ENCODE measurements around the gene NBPF15. TPM values are rescaled to one million over a fixed set of nuclear protein-coding genes. Genes with fewer than 3 reads are reported as not detected.
"Not testable (repeated sequence)": the region's sequence is repeated elsewhere in the genome, so short reads cannot be mapped to it uniquely, and the experiment has no call there.

NBPF15 gene
- total and polyA plus RNA-seq, 9 of the 15 experiments (the other 6 are each of a cell fraction or from before 2014, with no cell fraction given), result 1.8 to 13.2 (median 6.0) TPM

DNA sequence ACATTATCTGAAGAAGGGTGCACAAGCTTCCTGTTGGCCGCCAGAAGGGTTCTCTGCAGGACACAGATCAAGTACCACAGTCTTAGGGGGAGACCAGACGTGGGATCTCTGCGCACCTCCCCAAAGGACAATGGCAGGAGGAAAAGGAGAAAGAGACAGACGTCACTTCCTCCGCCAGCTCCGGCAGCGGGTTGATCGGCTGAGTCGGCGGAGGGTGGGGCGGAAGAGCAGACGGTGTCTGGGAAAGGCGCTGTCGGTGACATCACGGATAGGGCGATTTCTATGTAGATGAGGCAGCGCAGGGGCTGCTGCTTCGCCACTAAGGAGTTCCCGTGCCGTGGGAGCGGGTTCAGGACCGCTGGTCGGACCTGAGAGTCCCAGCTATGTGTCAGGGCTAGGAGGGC is 49.4 kb downstream of the NBPF15 start (continued):
- TF ChIP-seq YY1 (IDR thresholded peaks at IDR 0.05; ENCODE audit: borderline replicate concordance in 1 of 3, control insufficient read depth in 1 of 3, extremely low read depth in 1 of 3, insufficient read depth in 3 of 3, insufficient read length in 1 of 3, insufficient replicate concordance in 2 of 3, low read depth in 1 of 3, low read length in 2 of 3), result peak in 1 of 3 experiments; percentile 63
- TF ChIP-seq GABPB1 (CRISPR knock-in tag; IDR thresholded peaks at IDR 0.05), result peak; percentile 70; the same call in 1 of the 2 replicates
- peak; percentile 81 for TF ChIP-seq CREM (IDR thresholded peaks at IDR 0.05; ENCODE audit: low read depth)

DNA sequence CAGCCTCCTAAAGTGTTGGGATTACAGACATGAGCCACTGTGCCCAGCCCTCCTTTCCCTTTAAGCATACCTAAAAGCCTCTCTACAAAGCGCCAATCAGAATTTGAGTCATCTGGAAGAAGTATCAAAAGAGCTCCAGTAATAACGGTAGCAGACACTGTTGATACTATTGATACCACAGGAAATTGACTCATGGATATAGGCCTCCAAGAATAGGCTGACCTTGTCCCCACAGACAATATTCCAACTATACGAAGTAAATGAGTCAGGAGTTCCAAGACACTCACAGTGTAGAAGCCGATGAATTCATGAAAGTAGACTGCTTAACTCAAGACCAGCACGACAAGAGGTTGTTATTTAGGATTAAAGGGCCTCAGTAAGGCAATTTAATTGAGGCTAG is 58.7 kb downstream of the NBPF15 start:
- H3K36me3 ChIP-seq (ENCODE audit: control insufficient read depth, insufficient read depth, low read length); H3K4me3 ChIP-seq; H3K9ac ChIP-seq (ENCODE audit: insufficient read depth in 1 of 2, low read depth in 2 of 2, low read length in 2 of 2); in situ Hi-C loops (cut with MboI); intact Hi-C loops (cut with micrococcal nuclease); H4K20me1 ChIP-seq (replicated peaks; ENCODE audit: control insufficient read depth, insufficient read depth, low read length); FAIRE-seq; H3K9me3 ChIP-seq (replicated peaks; ENCODE audit: control insufficient read depth, insufficient read depth, low read depth, low read length); POLR2A ChIA-PET; H3K27me3 ChIP-seq (ENCODE audit: control insufficient read depth in 2 of 2, insufficient read depth in 2 of 2, low read length in 2 of 2); H3K27ac ChIP-seq (ENCODE audit: extremely low read depth, low read depth, low read length); BruUV-seq (replicated peaks); ATAC-seq; H3K4me1 ChIP-seq (replicated peaks in 1 of 2; ENCODE audit: control insufficient read depth in 2 of 2, insufficient read depth in 2 of 2, low read length in 2 of 2); DNase-seq (ENCODE audit: extremely low read depth in 1 of 4, low spot score in 3 of 4); H3K79me2 ChIP-seq (ENCODE audit: control insufficient read depth, insufficient read depth, low read length); H2AFZ ChIP-seq (ENCODE audit: low read depth, low read length); H3K9me1 ChIP-seq (ENCODE audit: control insufficient read depth, insufficient read depth, low read length); CTCF ChIA-PET (ENCODE audit: low intra/inter-chr PET ratio); H3K4me2 ChIP-seq (ENCODE audit: insufficient read depth, low read length): not testable (repeated sequence)
- 0% methylated on average over 1 of the region's 5 CpGs for WGBS (ENCODE audit: insufficient coverage, low coverage, missing lambda C conversion rate)

DNA sequence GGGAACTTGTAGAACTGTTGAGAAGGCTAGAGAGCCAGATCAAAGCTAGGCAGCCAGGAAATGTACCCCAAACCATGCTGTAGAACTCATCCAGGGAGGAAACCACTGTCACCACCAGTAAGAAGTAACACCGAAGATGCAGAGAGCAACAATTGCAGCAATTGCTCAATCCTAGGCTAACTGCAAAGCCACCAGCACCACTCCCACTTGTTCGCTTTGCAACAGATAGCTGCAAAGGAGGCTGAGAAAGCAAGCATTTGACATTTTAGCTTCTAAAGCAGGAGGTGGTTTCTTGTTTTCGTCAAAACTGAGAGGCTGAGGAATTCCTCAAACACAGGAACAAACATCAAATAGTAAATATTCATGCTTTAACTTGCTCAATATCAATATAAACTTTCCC is 89.8 kb downstream of the NBPF15 start:
- intact Hi-C loops (cut with micrococcal nuclease); BruUV-seq (replicated peaks); H3K4me3 ChIP-seq; DNase-seq (ENCODE audit: extremely low read depth in 1 of 4, low spot score in 3 of 4); H3K9ac ChIP-seq (ENCODE audit: insufficient read depth in 1 of 2, low read depth in 2 of 2, low read length in 2 of 2); H3K9me1 ChIP-seq (ENCODE audit: control insufficient read depth, insufficient read depth, low read length); CTCF ChIA-PET (ENCODE audit: low intra/inter-chr PET ratio); H3K4me2 ChIP-seq (ENCODE audit: insufficient read depth, low read length); H3K27ac ChIP-seq (ENCODE audit: extremely low read depth, low read depth, low read length); H3K27me3 ChIP-seq (ENCODE audit: control insufficient read depth in 2 of 2, insufficient read depth in 2 of 2, low read length in 2 of 2); H3K79me2 ChIP-seq (ENCODE audit: control insufficient read depth, insufficient read depth, low read length); FAIRE-seq; H2AFZ ChIP-seq (ENCODE audit: low read depth, low read length); H4K20me1 ChIP-seq (replicated peaks; ENCODE audit: control insufficient read depth, insufficient read depth, low read length); POLR2A ChIA-PET; H3K9me3 ChIP-seq (replicated peaks; ENCODE audit: control insufficient read depth, insufficient read depth, low read depth, low read length); in situ Hi-C loops (cut with MboI); H3K36me3 ChIP-seq (ENCODE audit: control insufficient read depth, insufficient read depth, low read length); ATAC-seq; H3K4me1 ChIP-seq (replicated peaks in 1 of 2; ENCODE audit: control insufficient read depth in 2 of 2, insufficient read depth in 2 of 2, low read length in 2 of 2): not testable (repeated sequence)
- no CpG with 5 or more reads among the region's 3 CpGs for WGBS (ENCODE audit: insufficient coverage, low coverage, missing lambda C conversion rate)

Small RNA genes lying within 50 kb of the gene (small RNA-seq; reads per million reads assigned to genes)
- gene AC246785.4, result not detected
- gene RNVU1-15, result 222 reads per million, percentile 99 among the genes with 10 or more reads in this experiment

Other genes with a start within 250 kb of the NBPF15 start
- gene PPIAL4E, start 88.0 kb downstream of the NBPF15 start, total RNA-seq (2014; rRNA removed), result not detected in 2 replicates
- gene PPIAL4E, start 88.0 kb downstream of the NBPF15 start, total RNA-seq (2014; rRNA removed; fragmentation: Illumina TruSeq; extraction: Trizol), result not detected in 2 replicates
- not detected in 2 replicates for gene PPIAL4E, start 88.0 kb downstream of the NBPF15 start, total RNA-seq (2015; rRNA removed; fragmentation: Illumina TruSeq; extraction: Trizol)
- not detected in 2 replicates for gene PPIAL4E, start 88.0 kb downstream of the NBPF15 start, total RNA-seq (2021)
- gene PPIAL4E, start 88.0 kb downstream of the NBPF15 start, polyA plus RNA-seq (2011; rRNA removed), result not detected in 2 replicates
- gene PPIAL4E, start 88.0 kb downstream of the NBPF15 start, polyA plus RNA-seq (2014; fragmentation: Illumina TruSeq; extraction: Trizol), result not detected in 2 replicates
- not detected for gene PPIAL4E, start 88.0 kb downstream of the NBPF15 start, polyA plus RNA-seq (2014; fragmentation: Nextera tagmentation; extraction: Ambion mirVana)
- gene PPIAL4E, start 88.0 kb downstream of the NBPF15 start, polyA plus RNA-seq (2014; rRNA removed), result not detected in 2 replicates
- gene PPIAL4F, start 131.2 kb upstream of the NBPF15 start, total RNA-seq (2014; rRNA removed), result not detected in 2 replicates
- not detected in 2 replicates for gene PPIAL4F, start 131.2 kb upstream of the NBPF15 start, total RNA-seq (2014; rRNA removed; fragmentation: Illumina TruSeq; extraction: Trizol)
- gene PPIAL4F, start 131.2 kb upstream of the NBPF15 start, total RNA-seq (2015; rRNA removed; fragmentation: Illumina TruSeq; extraction: Trizol), result not detected in 2 replicates
- not detected in 2 replicates for gene PPIAL4F, start 131.2 kb upstream of the NBPF15 start, total RNA-seq (2021)
- not detected in 2 replicates for gene PPIAL4F, start 131.2 kb upstream of the NBPF15 start, polyA plus RNA-seq (2011; rRNA removed)
- gene PPIAL4F, start 131.2 kb upstream of the NBPF15 start, polyA plus RNA-seq (2014; fragmentation: Illumina TruSeq; extraction: Trizol), result not detected in 2 replicates
- not detected for gene PPIAL4F, start 131.2 kb upstream of the NBPF15 start, polyA plus RNA-seq (2014; fragmentation: Nextera tagmentation; extraction: Ambion mirVana)
- gene PPIAL4F, start 131.2 kb upstream of the NBPF15 start, polyA plus RNA-seq (2014; rRNA removed), result not detected in 2 replicates

All from K562 (cell line).